Trophoblast cell (in vitro differentiated cells and primary cell): ENCODE measurements around the gene LCE3D.

Source experiments
- DNase-seq, 2 donors: peaks; one replicate each; pipeline ENCODE4 v3.0.0-alpha.2; 2016
- H2AFZ ChIP-seq: 2 replicates; pipeline ENCODE4 v1.6.1; 2013; ENCODE audit warnings: low read length, moderate library complexity, mild to moderate bottlenecking; ENCODE audit not compliant: insufficient read depth, poor library complexity
- H2AK5ac ChIP-seq: 2 replicates; pipeline ENCODE4 v1.6.1; 2013; ENCODE audit warnings: mild to moderate bottlenecking, low read length
- H2BK120ac ChIP-seq: 2 replicates; pipeline ENCODE4 v1.6.1; 2013; ENCODE audit warnings: low read length, mild to moderate bottlenecking, moderate library complexity; ENCODE audit not compliant: insufficient read depth, poor library complexity
- H2BK12ac ChIP-seq: 2 replicates; pipeline ENCODE4 v1.6.1; 2013; ENCODE audit warnings: mild to moderate bottlenecking, low read length, moderate library complexity
- H2BK5ac ChIP-seq: 2 replicates; pipeline ENCODE4 v1.6.1; 2013; ENCODE audit warnings: low read length, low read depth, moderate library complexity, mild to moderate bottlenecking; ENCODE audit not compliant: poor library complexity
- H3K14ac ChIP-seq: 2 replicates; pipeline ENCODE4 v1.6.1; 2013; ENCODE audit warnings: mild to moderate bottlenecking, low read length
- H3K18ac ChIP-seq: 2 replicates; pipeline ENCODE4 v1.6.1; 2013; ENCODE audit warnings: mild to moderate bottlenecking, low read length
- H3K23ac ChIP-seq: 2 replicates; pipeline ENCODE4 v1.6.1; 2013; ENCODE audit warnings: low read length
- H3K27ac ChIP-seq: 2 replicates; pipeline ENCODE4 v1.5.1; 2013; ENCODE audit warnings: low read depth, mild to moderate bottlenecking, inconsistent platforms, low read length, moderate library complexity
- H3K27me3 ChIP-seq: 2 replicates; pipeline ENCODE4 v1.6.1; 2013; ENCODE audit warnings: inconsistent platforms, mild to moderate bottlenecking, low read length, moderate library complexity; ENCODE audit not compliant: insufficient read depth
- H3K36me3 ChIP-seq, 2 experiments: 1 replicate in 1 of 2; 2 replicates in 1 of 2; pipeline ENCODE4 v1.6.1; 2013; ENCODE audit warnings: low read length in 2 of 2, mild to moderate bottlenecking in 2 of 2, moderate library complexity in 1 of 2; ENCODE audit not compliant: insufficient read depth in 2 of 2, control insufficient read depth in 1 of 2
- H3K4ac ChIP-seq: 2 replicates; pipeline ENCODE4 v1.6.1; 2013; ENCODE audit warnings: low read depth, mild to moderate bottlenecking, low read length, moderate library complexity
- H3K4me1 ChIP-seq, 2 experiments: 1 replicate in 1 of 2; 2 replicates in 1 of 2; pipeline ENCODE4 v1.6.1; 2013; ENCODE audit warnings: low read length in 2 of 2, mild to moderate bottlenecking in 2 of 2, moderate library complexity in 1 of 2; ENCODE audit not compliant: insufficient read depth in 2 of 2, control insufficient read depth in 1 of 2
- H3K4me2 ChIP-seq: 2 replicates; pipeline ENCODE4 v1.6.1; 2013; ENCODE audit warnings: inconsistent platforms, mild to moderate bottlenecking, low read length, moderate library complexity
- H3K4me3 ChIP-seq: 2 replicates; pipeline ENCODE4 v1.5.1; 2013; ENCODE audit warnings: mild to moderate bottlenecking, low read depth, low read length, inconsistent platforms
- H3K79me1 ChIP-seq: one replicate; pipeline ENCODE4 v1.6.1; 2013; ENCODE audit warnings: low read length
- H3K79me2 ChIP-seq: 2 replicates; pipeline ENCODE4 v1.6.1; 2013; ENCODE audit warnings: low read length, mild to moderate bottlenecking; ENCODE audit not compliant: control insufficient read depth, insufficient read depth, poor library complexity
- H3K9ac ChIP-seq: 2 replicates; pipeline ENCODE4 v1.6.1; 2013; ENCODE audit warnings: mild to moderate bottlenecking, low read length
- H3K9me3 ChIP-seq: 2 replicates; pipeline ENCODE4 v1.6.1; 2013; ENCODE audit warnings: low read depth, mild to moderate bottlenecking, control low read depth, inconsistent platforms, low read length; ENCODE audit not compliant: insufficient read depth
- H4K12ac ChIP-seq: 2 replicates; pipeline ENCODE4 v1.6.1; 2013; ENCODE audit warnings: low read depth, mild to moderate bottlenecking, low read length, moderate library complexity
- H4K8ac ChIP-seq: 2 replicates; pipeline ENCODE4 v1.6.1; 2013; ENCODE audit warnings: low read depth, mild to moderate bottlenecking, low read length, moderate library complexity
- H4K91ac ChIP-seq: one replicate; pipeline ENCODE4 v1.6.1; 2013; ENCODE audit warnings: low read depth, mild to moderate bottlenecking, low read length, moderate library complexity
- WGBS: extraction: QIAGEN DNeasy Blood & Tissue Kit; methylation state at CpG from one replicate; pipeline ENCODE4 v1.1.7; 2013; ENCODE audit warnings: missing lambda C conversion rate; ENCODE audit not compliant: insufficient read length, insufficient coverage; ENCODE audit errors: extremely low coverage; 5-methylcytosine and 5-hydroxymethylcytosine counted together

Gene LCE3D

DNA sequence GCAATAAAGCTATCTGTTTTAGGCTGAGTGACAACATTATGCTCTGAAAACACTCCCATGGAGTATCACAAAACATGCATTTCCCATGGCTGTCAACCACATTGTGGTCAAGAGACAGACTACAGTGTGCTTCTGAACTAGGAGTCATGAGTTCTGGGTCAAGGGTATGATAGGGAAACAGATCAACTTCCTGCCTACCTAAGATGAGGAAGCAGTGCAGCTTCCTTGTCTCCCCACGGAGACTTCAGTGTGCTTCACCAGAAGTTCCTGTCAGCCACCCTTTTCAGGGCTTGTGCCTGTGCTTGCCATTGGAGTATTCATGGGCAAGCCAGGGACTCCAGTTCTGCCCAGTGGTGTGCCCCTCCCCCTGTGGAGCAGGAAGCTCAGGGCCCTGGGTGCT, 33.6 kb downstream of the LCE3D start:
- H2AK5ac ChIP-seq = no peak overlapping the region
- H2BK12ac ChIP-seq = no peak overlapping the region
- H3K4ac ChIP-seq = no peak overlapping the region
- no peaks in the 10 kb centered on the region for H3K36me3 ChIP-seq
- H3K18ac ChIP-seq = no peak overlapping the region
- no CpG with 5 or more reads among the region's 1 CpG for WGBS
- no peaks in the 10 kb centered on the region for H3K4me1 ChIP-seq
- H3K23ac ChIP-seq = no peak overlapping the region
- H4K91ac ChIP-seq = no peak overlapping the region
- no peak overlapping the region for H2BK5ac ChIP-seq
- peaks cover 20% of the 10 kb centered on the region for H3K9me3 ChIP-seq
- no peak overlapping the region for H3K27ac ChIP-seq
- H3K79me2 ChIP-seq = no peaks in the 10 kb centered on the region
- H2BK120ac ChIP-seq = no peak overlapping the region
- no peak overlapping the region for H3K4me2 ChIP-seq
- no peak overlapping the region for H2AFZ ChIP-seq
- H4K12ac ChIP-seq = no peak overlapping the region
- H3K79me1 ChIP-seq = no peaks in the 10 kb centered on the region
- no peak overlapping the region for H3K9ac ChIP-seq
- no peak overlapping the region for H3K4me3 ChIP-seq
- no peak overlapping the region for H4K8ac ChIP-seq
- no peak overlapping the region for H3K14ac ChIP-seq
- H3K27me3 ChIP-seq = no peaks in the 10 kb centered on the region
- no peak for DNase-seq

DNA sequence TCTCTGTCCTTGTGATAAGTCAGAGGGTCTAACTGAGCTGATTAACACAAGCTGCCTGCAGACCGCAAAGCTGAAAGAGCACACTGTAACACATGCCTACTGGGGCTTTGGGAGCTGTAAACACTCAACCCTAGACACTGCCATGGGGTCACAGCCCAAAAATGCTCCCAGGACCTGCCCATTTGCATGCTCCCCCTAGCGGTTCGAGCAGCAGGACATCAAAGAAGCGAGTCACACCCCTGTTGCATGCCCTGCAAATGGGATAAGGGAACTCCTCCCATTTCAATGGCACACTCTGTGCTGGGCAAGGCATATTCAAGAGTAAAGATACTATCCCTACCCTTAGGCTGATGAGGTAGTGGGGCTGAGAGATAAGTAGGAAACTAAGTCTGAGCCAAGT, 36.5 kb downstream of the LCE3D start:
- peak in 1 of 2 donors; percentile 7 for DNase-seq
- H3K36me3 ChIP-seq = no peaks in the 10 kb centered on the region
- H2BK120ac ChIP-seq = no peak overlapping the region
- H4K8ac ChIP-seq = no peak overlapping the region
- no peak overlapping the region for H3K4ac ChIP-seq
- no peak overlapping the region for H3K27ac ChIP-seq
- no peak overlapping the region for H3K14ac ChIP-seq
- H3K79me1 ChIP-seq = no peaks in the 10 kb centered on the region
- H3K18ac ChIP-seq = no peak overlapping the region
- H2BK12ac ChIP-seq = no peak overlapping the region
- no peaks in the 10 kb centered on the region for H3K4me1 ChIP-seq
- no peaks in the 10 kb centered on the region for H3K27me3 ChIP-seq
- no peak overlapping the region for H4K91ac ChIP-seq
- H4K12ac ChIP-seq = no peak overlapping the region
- H3K9me3 ChIP-seq = peaks cover 22% of the 10 kb centered on the region
- H3K4me2 ChIP-seq = no peak overlapping the region
- no peak overlapping the region for H3K23ac ChIP-seq
- H3K9ac ChIP-seq = no peak overlapping the region
- peak overlapping the region; percentile 4 for H3K4me3 ChIP-seq
- no CpG with 5 or more reads among the region's 4 CpGs for WGBS
- no peak overlapping the region for H2AK5ac ChIP-seq
- H2AFZ ChIP-seq = no peak overlapping the region
- H2BK5ac ChIP-seq = no peak overlapping the region
- H3K79me2 ChIP-seq = no peaks in the 10 kb centered on the region

DNA sequence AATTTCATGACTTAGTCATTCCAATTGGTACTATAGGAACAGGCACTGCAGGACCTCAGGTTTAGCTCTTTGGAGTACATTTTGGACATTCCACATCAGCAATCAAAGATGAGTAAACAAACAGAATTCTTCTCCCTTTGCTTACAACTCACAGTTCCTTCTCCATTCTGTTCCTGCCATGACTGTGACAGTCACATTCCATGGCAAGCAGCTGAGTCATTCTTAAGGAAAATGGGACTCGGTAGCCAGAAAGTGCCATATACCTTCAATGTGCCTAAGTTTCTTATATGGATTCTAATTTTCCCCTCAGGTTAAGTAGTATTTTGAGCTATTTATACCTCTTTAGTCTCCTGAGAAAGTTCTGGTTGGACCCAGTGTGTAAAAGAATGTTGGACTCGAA, 40.4 kb downstream of the LCE3D start:
- peak; percentile 36 to 68 for DNase-seq
- Histone ChIP-seq H3K4me1 (no peaks in the 10 kb centered on the region), H3K18ac (no peak overlapping the region), H3K9me3 (peaks cover 27% of the 10 kb centered on the region), H2BK5ac (no peak overlapping the region), H3K14ac (no peak overlapping the region), H3K27ac (no peak overlapping the region), H3K4ac (no peak overlapping the region), H3K9ac (no peak overlapping the region), H2AK5ac (no peak overlapping the region), H3K23ac (no peak overlapping the region), H3K27me3 (no peaks in the 10 kb centered on the region), H3K4me3 (no peak overlapping the region), H4K12ac (no peak overlapping the region), H2BK12ac (no peak overlapping the region), H4K8ac (no peak overlapping the region), H3K4me2 (no peak overlapping the region), H4K91ac (no peak overlapping the region), H2BK120ac (no peak overlapping the region), H2AFZ (no peak overlapping the region), H3K36me3 (no peaks in the 10 kb centered on the region), H3K79me1 (no peaks in the 10 kb centered on the region), H3K79me2 (no peaks in the 10 kb centered on the region)
- WGBS = no CpG with 5 or more reads among the region's 2 CpGs

DNA sequence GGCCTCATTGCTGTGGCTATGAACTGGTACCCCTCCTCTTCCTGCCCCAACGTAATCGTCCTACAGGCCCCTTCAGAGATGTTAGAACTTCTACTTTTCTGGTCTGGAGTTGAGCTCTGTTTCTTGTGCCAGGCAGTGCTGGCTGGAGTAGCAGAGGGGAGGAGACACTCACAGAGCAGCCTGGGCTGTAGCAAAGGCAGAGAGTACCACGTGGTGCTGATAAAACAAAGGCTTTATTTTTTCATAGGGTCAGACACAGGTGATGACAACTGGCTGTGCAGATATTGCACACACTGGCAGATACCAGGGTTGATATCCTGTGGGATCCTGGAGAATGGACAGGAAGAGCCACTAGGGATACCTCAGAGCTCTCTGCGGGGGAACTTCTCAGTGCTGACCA, 42.8 kb downstream of the LCE3D start:
- no peak overlapping the region for H3K14ac ChIP-seq
- H4K8ac ChIP-seq = no peak overlapping the region
- no peaks in the 10 kb centered on the region for H3K4me1 ChIP-seq
- H3K4ac ChIP-seq = no peak overlapping the region
- H2AK5ac ChIP-seq = no peak overlapping the region
- no peak for DNase-seq
- no peaks in the 10 kb centered on the region for H3K79me1 ChIP-seq
- H3K18ac ChIP-seq = no peak overlapping the region
- H2BK120ac ChIP-seq = no peak overlapping the region
- no peak overlapping the region for H2BK12ac ChIP-seq
- no peak overlapping the region for H3K4me3 ChIP-seq
- no peak overlapping the region for H3K27ac ChIP-seq
- peaks cover 19% of the 10 kb centered on the region for H3K9me3 ChIP-seq
- H2BK5ac ChIP-seq = no peak overlapping the region
- WGBS = no CpG with 5 or more reads among the region's 4 CpGs
- no peak overlapping the region for H2AFZ ChIP-seq
- H3K79me2 ChIP-seq = no peaks in the 10 kb centered on the region
- H4K12ac ChIP-seq = no peak overlapping the region
- no peaks in the 10 kb centered on the region for H3K36me3 ChIP-seq
- H3K23ac ChIP-seq = no peak overlapping the region
- no peak overlapping the region for H3K9ac ChIP-seq
- H3K4me2 ChIP-seq = no peak overlapping the region
- no peaks in the 10 kb centered on the region for H3K27me3 ChIP-seq
- no peak overlapping the region for H4K91ac ChIP-seq
